Spleen (tissue), 11 donors: ENCODE measurements around the gene ALDH2. TPM values are rescaled to one million over a fixed set of nuclear protein-coding genes. Genes with fewer than 3 reads are reported as not detected.

ENCODE experiments used
- DNase-seq: peaks from one replicate; pipeline ENCODE4 v3.0.0-alpha.2; 2020
- H3K27ac ChIP-seq, 8 donors: fragments of 200-600 bp; sonication (generic) in 7 of 8; 1 replicate in 4 of 8; 2 replicates in 4 of 8; pipeline versions ENCODE4 v1.5.0 to v1.8.0; 2016 to 2021; ENCODE audit warnings: inconsistent platforms in 4 of 8, mild to moderate bottlenecking in 4 of 8, moderate library complexity in 1 of 8
- H3K27me3 ChIP-seq, 7 donors: fragments of 200-600 bp; sonication (generic) in 6 of 7; replicated peaks in 1 of 7; 1 replicate in 4 of 7; 2 replicates in 3 of 7; pipeline versions ENCODE4 v1.5.0 to v1.8.0; 2016 to 2021; ENCODE audit warnings: inconsistent platforms in 3 of 7, mild to moderate bottlenecking in 1 of 7
- H3K36me3 ChIP-seq, 6 donors: fragments of 200-600 bp; sonication (generic) in 5 of 6; 1 replicate in 4 of 6; 2 replicates in 2 of 6; pipeline versions ENCODE4 v1.5.0 to v1.8.0; 2016 to 2021; ENCODE audit warnings: inconsistent platforms in 2 of 6
- H3K4me1 ChIP-seq, 6 donors: fragments of 200-600 bp; sonication (generic) in 5 of 6; 1 replicate in 3 of 6; 2 replicates in 3 of 6; pipeline versions ENCODE4 v1.5.0 to v1.8.0; 2016 to 2021; ENCODE audit warnings: inconsistent platforms in 3 of 6
- H3K4me3 ChIP-seq, 8 donors: fragments of 200-600 bp; sonication (generic) in 7 of 8; 1 replicate in 4 of 8; 2 replicates in 4 of 8; pipeline versions ENCODE4 v1.5.0 to v1.8.0; 2016 to 2021; ENCODE audit warnings: inconsistent platforms in 4 of 8, mild to moderate bottlenecking in 4 of 8, moderate library complexity in 2 of 8
- H3K9me3 ChIP-seq, 8 donors: fragments of 200-600 bp; sonication (generic) in 7 of 8; 1 replicate in 4 of 8; 2 replicates in 4 of 8; pipeline versions ENCODE4 v1.5.0 to v1.8.0; 2016 to 2021; ENCODE audit warnings: inconsistent platforms in 4 of 8
- POLR2A ChIP-seq, 3 donors: fragments of 450-650 bp; IDR thresholded peaks; one replicate each; pipeline ENCODE4 v1.5.1; 2017; ENCODE audit warnings: antibody characterized with exemption in 3 of 3, mild to moderate bottlenecking in 1 of 3
- POLR2AphosphoS5 ChIP-seq, 3 donors: sonication (generic); formaldehyde crosslinking; IDR thresholded peaks; one replicate each; pipeline ENCODE4 v1.5.1; 2017; ENCODE audit warnings: antibody characterized with exemption in 3 of 3
- WGBS, 5 donors: extraction: QIAGEN DNeasy Blood & Tissue Kit in 3 of 5; methylation state at CpG; one replicate each; pipeline versions ENCODE4 v1.1.5 to v1.1.7; 2013 to 2018; 5-methylcytosine and 5-hydroxymethylcytosine counted together
- intact Hi-C: fragments of 100-400 bp; cut with DNase I; formaldehyde crosslinking; loops from one replicate; pipeline ENCODE4 v1.15.0; 2023; ENCODE audit warnings: low total_unique reads
- microRNA-seq, 3 donors: library from miRNA; unstranded; fragments of <30 nt; microRNA quantifications; one replicate each; pipeline versions ENCODE4 to v1.1.0, GENCODE V29; 2019 to 2020
- polyA plus RNA-seq, 3 donors: library from polyadenylated mRNA; stranded (reverse); fragments of 200-250 nt; gene quantifications; one replicate each; pipeline ENCODE4 v1.2.1, GENCODE V29; 2013
- small RNA-seq, 4 donors: library from RNA; depleted of rRNA; stranded (forward); fragments of <200 nt; gene quantifications; one replicate each; pipeline ENCODE3, GENCODE V24; 2016
- total RNA-seq, 7 donors: library from RNA; depleted of rRNA in 3 of 7; stranded (reverse); fragments of >200 nt in 3 of 7; fragmentation: NEBNext Ultra II Directional in 4 of 7; extraction: Animal tissue kit (Norgen Biotek cat#: 25700) in 4 of 7; gene quantifications; one replicate each; pipeline versions ENCODE4 v1.1.0 to v1.2.1, GENCODE V29; 2016 to 2021
- TF ChIP-seq, protein P1 (sequence below), 11 experiments: fragments of 200-600 bp in 7 of 11; fragments of 450-650 bp in 4 of 11; sonication (generic) in 4 of 11; IDR thresholded peaks in 8 of 11; conservative IDR thresholded peaks in 3 of 11; 1 replicate in 7 of 11; 2 replicates in 4 of 11; pipeline versions ENCODE4 v1.4.0 to v1.8.0; 2016 to 2021; ENCODE audit warnings: antibody characterized with exemption in 11 of 11, inconsistent platforms in 4 of 11, mild to moderate bottlenecking in 1 of 11
- donor health status: healthy with polysubstance abuse.
- donor health status: DM: no; HTN: no; CAD: no; lungs with moderate emphysema.
- donor health status: DM: no; HTN: no; CAD: no.
- donor health status: Bipolar disorder and iron deficiency.
- donor health status: healthy.
- donor health status: DM: no; HTN: no; CAD: no.
- donor health status: DM: yes; HTN: yes; CAD: no.

ALDH2 gene
- total and polyA plus RNA-seq, 10 donors: 30.8 to 78.9 (median 47.5) TPM

DNA sequence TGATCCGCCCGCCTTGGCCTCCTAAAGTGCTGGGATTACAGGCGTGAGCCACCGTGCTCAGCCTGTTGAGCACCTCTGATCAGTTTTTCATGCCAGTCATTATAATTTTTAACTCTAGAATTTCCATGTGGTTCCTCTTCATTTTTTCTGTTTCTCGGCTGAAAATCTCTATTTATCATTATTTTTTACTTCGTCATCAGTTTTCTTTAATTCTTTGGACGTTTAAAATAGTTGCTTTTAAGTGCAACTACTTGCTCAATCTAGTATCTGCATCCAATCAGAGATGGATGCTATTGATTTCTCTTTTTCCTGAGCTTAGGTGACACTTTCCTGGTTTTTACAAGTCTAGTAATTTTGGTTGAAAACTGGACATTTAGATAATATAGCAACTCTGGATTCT lies 92.0 kb downstream of the ALDH2 start:
- no peak for TF ChIP-seq POLR2A (IDR thresholded peaks at IDR 0.05)
- TF ChIP-seq POLR2AphosphoS5 (IDR thresholded peaks at IDR 0.05): no peak
- TF ChIP-seq, protein P1, sequence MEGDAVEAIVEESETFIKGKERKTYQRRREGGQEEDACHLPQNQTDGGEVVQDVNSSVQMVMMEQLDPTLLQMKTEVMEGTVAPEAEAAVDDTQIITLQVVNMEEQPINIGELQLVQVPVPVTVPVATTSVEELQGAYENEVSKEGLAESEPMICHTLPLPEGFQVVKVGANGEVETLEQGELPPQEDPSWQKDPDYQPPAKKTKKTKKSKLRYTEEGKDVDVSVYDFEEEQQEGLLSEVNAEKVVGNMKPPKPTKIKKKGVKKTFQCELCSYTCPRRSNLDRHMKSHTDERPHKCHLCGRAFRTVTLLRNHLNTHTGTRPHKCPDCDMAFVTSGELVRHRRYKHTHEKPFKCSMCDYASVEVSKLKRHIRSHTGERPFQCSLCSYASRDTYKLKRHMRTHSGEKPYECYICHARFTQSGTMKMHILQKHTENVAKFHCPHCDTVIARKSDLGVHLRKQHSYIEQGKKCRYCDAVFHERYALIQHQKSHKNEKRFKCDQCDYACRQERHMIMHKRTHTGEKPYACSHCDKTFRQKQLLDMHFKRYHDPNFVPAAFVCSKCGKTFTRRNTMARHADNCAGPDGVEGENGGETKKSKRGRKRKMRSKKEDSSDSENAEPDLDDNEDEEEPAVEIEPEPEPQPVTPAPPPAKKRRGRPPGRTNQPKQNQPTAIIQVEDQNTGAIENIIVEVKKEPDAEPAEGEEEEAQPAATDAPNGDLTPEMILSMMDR (IDR thresholded peaks at IDR 0.05 in 8 of 11, conservative IDR thresholded peaks at IDR 0.05 in 3 of 11): no peak
- H3K27ac ChIP-seq: no peak overlapping the region
- no peaks in the 10 kb centered on the region for H3K9me3 ChIP-seq
- H3K4me3 ChIP-seq: no peak overlapping the region
- no peaks in the 10 kb centered on the region for H3K27me3 ChIP-seq
- WGBS, 5 donors: 90 to 97% (median 96%) methylated on average over 7 of the region's 7 CpGs
- H3K4me1 ChIP-seq: peaks cover 0 to 30% (median 1%) of the 10 kb centered on the region in 6 donors
- peaks cover 0 to 24% (median 4%) of the 10 kb centered on the region in 6 donors for H3K36me3 ChIP-seq
- intact Hi-C loops: no loop called here
- DNase-seq: no peak

DNA sequence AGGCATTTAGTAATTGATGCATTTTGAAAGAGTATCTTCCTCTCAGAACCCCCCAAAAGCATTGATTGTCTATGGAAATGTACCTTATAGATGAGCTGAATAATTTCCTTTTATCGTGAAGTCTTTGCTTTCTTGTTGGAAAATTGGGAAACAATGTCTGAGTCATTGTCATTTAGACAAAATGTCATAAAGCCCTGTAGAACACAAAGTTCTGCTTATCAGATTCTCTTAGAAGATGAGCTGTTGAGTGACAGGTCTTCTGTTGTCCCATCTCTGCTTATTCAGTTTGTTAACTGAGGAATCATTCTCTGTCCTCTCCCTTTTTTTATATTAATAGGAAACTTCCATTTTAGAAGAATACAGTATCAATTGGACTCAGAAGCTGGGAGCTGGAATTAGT lies 98.2 kb downstream of the ALDH2 start:
- intact Hi-C loops: no loop called here
- H3K27ac ChIP-seq: no peak overlapping the region

More for the DNA sequence above, 98.2 kb downstream of the ALDH2 start:
- peaks cover 0 to 69% (median 45%) of the 10 kb centered on the region in 6 donors for H3K36me3 ChIP-seq
- no peak overlapping the region for H3K4me3 ChIP-seq
- H3K27me3 ChIP-seq: no peaks in the 10 kb centered on the region
- H3K9me3 ChIP-seq: no peaks in the 10 kb centered on the region
- H3K4me1 ChIP-seq: peaks cover 0 to 9% (median 0%) of the 10 kb centered on the region in 6 donors
- 79 to 92% (median 83%) methylated on average over 1 of the region's 1 CpG for WGBS, 5 donors
- no peak for DNase-seq
- no peak for TF ChIP-seq POLR2AphosphoS5 (IDR thresholded peaks at IDR 0.05)

Small RNA genes lying within 50 kb of the gene (microRNA-seq; reads per million reads assigned to microRNA genes)
- gene MIR6761: 0 to 1.4 (median 0.36) reads per million in 3 donors

Small RNA genes lying within 50 kb of the gene (small RNA-seq; reads per million reads assigned to genes)
- 0.07 to 0.62 (median 0.28) reads per million in 4 donors for gene MIR6761

Other genes starting within 250 kb of the ALDH2 start
- 10 to 100 TPM; 51.7 to 77.8 (median 62.7) TPM for gene ATXN2, start 167.6 kb upstream of the ALDH2 start, total RNA-seq
- gene ATXN2, start 167.6 kb upstream of the ALDH2 start, polyA plus RNA-seq: 10 to 100 TPM in 2 of 3 donors, 1 to 10 TPM in 1; 7.7 to 14.5 (median 10.4) TPM
- 10 to 100 TPM; 16.0 to 19.6 (median 16.6) TPM for gene BRAP, start 81.0 kb upstream of the ALDH2 start, total RNA-seq
- 1 to 10 TPM; 6.4 to 7.3 (median 6.5) TPM for gene BRAP, start 81.0 kb upstream of the ALDH2 start, polyA plus RNA-seq
- gene ACAD10, start 80.9 kb upstream of the ALDH2 start, total RNA-seq: 10 to 100 TPM; 24.7 to 40.5 (median 30.0) TPM
- 10 to 100 TPM; 10.2 to 18.8 (median 15.8) TPM for gene ACAD10, start 80.9 kb upstream of the ALDH2 start, polyA plus RNA-seq
- gene MAPKAPK5, start 75.3 kb downstream of the ALDH2 start, total RNA-seq: 10 to 100 TPM; 35.1 to 56.4 (median 45.2) TPM
- gene MAPKAPK5, start 75.3 kb downstream of the ALDH2 start, polyA plus RNA-seq: 10 to 100 TPM; 12.7 to 17.3 (median 14.2) TPM
- 10 to 100 TPM in 5 of 7 donors, 1 to 10 TPM in 2; 7.5 to 15.2 (median 11.4) TPM for gene TMEM116, start 246.2 kb downstream of the ALDH2 start, total RNA-seq
- gene TMEM116, start 246.2 kb downstream of the ALDH2 start, polyA plus RNA-seq: 1 to 10 TPM; 5.4 to 6.2 (median 6.2) TPM
- gene ERP29, start 246.5 kb downstream of the ALDH2 start, total RNA-seq: 100 to 1,000 TPM in 2 of 7 donors, 10 to 100 TPM in 5; 64.4 to 114 (median 82.7) TPM
- gene ERP29, start 246.5 kb downstream of the ALDH2 start, polyA plus RNA-seq: 100 to 1,000 TPM; 142 to 196 (median 163) TPM